ENCODE results near the gene RNF19B. TPM values are rescaled to one million over a fixed set of nuclear protein-coding genes. Genes with fewer than 3 reads are reported as not detected.

RNF19B gene
- total RNA-seq, 1 donor from 2014 or later, result 14.2 TPM

- H3K27me3 ChIP-seq, result peaks cover 57% of the 10 kb centered on the region
- peak; percentile 2 for TF ChIP-seq EZH2 (IDR thresholded peaks at IDR 0.05)
- no peak for TF ChIP-seq CTCF (IDR thresholded peaks at IDR 0.05)
- no peak for TF ChIP-seq EZH2phosphoT487 (IDR thresholded peaks at IDR 0.05)
Measured at GRCh38 chr1:32901823-32902534, 62.6 kb downstream of the RNF19B start.

GRCh38 chr1:32900956-32901822 lies 63.4 kb downstream of the RNF19B start, which contains the start of gene TMEM54:
Gene TMEM54, minus strand, starts transcription at chr1:32901389. Its CDS starts 151 bp downstream, at chr1:32901238.
- peaks cover 57% of the 10 kb centered on the region for H3K27me3 ChIP-seq
- TF ChIP-seq CTCF (IDR thresholded peaks at IDR 0.05) (no peak), EZH2phosphoT487 (IDR thresholded peaks at IDR 0.05) (peak; percentile 57), EZH2 (IDR thresholded peaks at IDR 0.05) (peak; percentile 77)
- peak within 1 kb of the TSS; percentile 88 for H3K4me2 ChIP-seq
- peak within 1 kb of the TSS; percentile 85 for H3K4me3 Mint-ChIP-seq
- H3K36me3 ChIP-seq, result no peaks in the 10 kb centered on the region
- H3K79me2 ChIP-seq (ENCODE audit: low read depth), result no peaks in the 10 kb centered on the region
- peaks cover 15% of the 10 kb centered on the region for H3F3A ChIP-seq (ENCODE audit: low read depth)
- peaks cover 5% of the 10 kb centered on the region for H3K4me1 Mint-ChIP-seq
- no peak within 1 kb of the TSS for H3K27ac ChIP-seq
- H3K4me1 ChIP-seq, result peaks cover 6% of the 10 kb centered on the region
- H2AFZ ChIP-seq (replicated peaks), result peak within 1 kb of the TSS; percentile 93
- H3K36me3 Mint-ChIP-seq, result no peaks in the 10 kb centered on the region
- DNase-seq (ENCODE audit: low spot score), result peak; percentile 67
- no peak within 1 kb of the TSS for H3K9ac ChIP-seq
- no peaks in the 10 kb centered on the region for H3K9me3 ChIP-seq (ENCODE audit: low read depth)
- H3K27ac Mint-ChIP-seq, result no peak within 1 kb of the TSS
- peaks cover 2% of the 10 kb centered on the region for H3K9me3 Mint-ChIP-seq
- peaks cover 5% of the 10 kb centered on the region for H4K20me1 ChIP-seq (ENCODE audit: low read depth)
- H3K4me3 ChIP-seq, result peak within 1 kb of the TSS; percentile 56
- H3K27me3 Mint-ChIP-seq (ENCODE audit: insufficient read depth, low read depth), result peaks cover 45% of the 10 kb centered on the region

More at GRCh38 chr1:32901823-32902534, 62.6 kb downstream of the RNF19B start:
- H3K4me3 Mint-ChIP-seq, result peak overlapping the region; percentile 85
- no peak overlapping the region for H3K27ac Mint-ChIP-seq
- no peaks in the 10 kb centered on the region for H3K9me3 ChIP-seq (ENCODE audit: low read depth)
- peaks cover 15% of the 10 kb centered on the region for H3F3A ChIP-seq (ENCODE audit: low read depth)
- H4K20me1 ChIP-seq (ENCODE audit: low read depth), result peaks cover 5% of the 10 kb centered on the region
- H3K36me3 Mint-ChIP-seq, result no peaks in the 10 kb centered on the region
- H3K79me2 ChIP-seq (ENCODE audit: low read depth), result no peaks in the 10 kb centered on the region
- peaks cover 5% of the 10 kb centered on the region for H3K4me1 Mint-ChIP-seq
- H3K4me2 ChIP-seq, result peak overlapping the region; percentile 88
- H2AFZ ChIP-seq (replicated peaks), result peak overlapping the region; percentile 93
- no peak overlapping the region for H3K9ac ChIP-seq
- H3K9me3 Mint-ChIP-seq, result peaks cover 2% of the 10 kb centered on the region
- peaks cover 6% of the 10 kb centered on the region for H3K4me1 ChIP-seq
- DNase-seq (ENCODE audit: low spot score), result no peak
- H3K27ac ChIP-seq, result no peak overlapping the region
- H3K36me3 ChIP-seq, result no peaks in the 10 kb centered on the region
- peak overlapping the region; percentile 56 for H3K4me3 ChIP-seq
- peaks cover 45% of the 10 kb centered on the region for H3K27me3 Mint-ChIP-seq (ENCODE audit: insufficient read depth, low read depth)

- Histone ChIP-seq H3K36me3 (no peaks in the 10 kb centered on the region), H3K9ac (no peak overlapping the region), H3K4me3 (peak overlapping the region; percentile 56), H3K27ac (no peak overlapping the region), H3F3A (ENCODE audit: low read depth) (peaks cover 15% of the 10 kb centered on the region), H3K9me3 (ENCODE audit: low read depth) (no peaks in the 10 kb centered on the region), H2AFZ (replicated peaks) (peak overlapping the region; percentile 46), H3K4me2 (peak overlapping the region; percentile 88), H3K27me3 (peaks cover 57% of the 10 kb centered on the region), H3K4me1 (peaks cover 6% of the 10 kb centered on the region), H3K79me2 (ENCODE audit: low read depth) (no peaks in the 10 kb centered on the region), H4K20me1 (ENCODE audit: low read depth) (peaks cover 5% of the 10 kb centered on the region)
- peak; percentile 43 for DNase-seq (ENCODE audit: low spot score)
- peaks cover 45% of the 10 kb centered on the region for H3K27me3 Mint-ChIP-seq (ENCODE audit: insufficient read depth, low read depth)
- H3K9me3 Mint-ChIP-seq, result peaks cover 2% of the 10 kb centered on the region
- peaks cover 8% of the 10 kb centered on the region for H3K4me1 Mint-ChIP-seq
- no peak overlapping the region for H3K27ac Mint-ChIP-seq
- H3K4me3 Mint-ChIP-seq, result peak overlapping the region; percentile 78
- TF ChIP-seq EZH2phosphoT487 (IDR thresholded peaks at IDR 0.05) (no peak), CTCF (IDR thresholded peaks at IDR 0.05) (no peak), EZH2 (IDR thresholded peaks at IDR 0.05) (peak; percentile 21)
- no peaks in the 10 kb centered on the region for H3K36me3 Mint-ChIP-seq
Measured at GRCh38 chr1:32900371-32900955, 64.1 kb downstream of the RNF19B start.
